Measurements from ENCODE around the gene CRABP2. TPM values are rescaled to one million over a fixed set of nuclear protein-coding genes. Genes with fewer than 3 reads are reported as not detected.

The CRABP2 gene
- total and polyA plus RNA-seq, 2 of the 13 experiments (the other 11 are each of a cell fraction or from before 2014, with no cell fraction given) = 0.40 to 0.60 TPM

- no peak for TF ChIP-seq STAT5B (CRISPR knock-in tag; IDR thresholded peaks at IDR 0.05)
- TF ChIP-seq, protein P1, sequence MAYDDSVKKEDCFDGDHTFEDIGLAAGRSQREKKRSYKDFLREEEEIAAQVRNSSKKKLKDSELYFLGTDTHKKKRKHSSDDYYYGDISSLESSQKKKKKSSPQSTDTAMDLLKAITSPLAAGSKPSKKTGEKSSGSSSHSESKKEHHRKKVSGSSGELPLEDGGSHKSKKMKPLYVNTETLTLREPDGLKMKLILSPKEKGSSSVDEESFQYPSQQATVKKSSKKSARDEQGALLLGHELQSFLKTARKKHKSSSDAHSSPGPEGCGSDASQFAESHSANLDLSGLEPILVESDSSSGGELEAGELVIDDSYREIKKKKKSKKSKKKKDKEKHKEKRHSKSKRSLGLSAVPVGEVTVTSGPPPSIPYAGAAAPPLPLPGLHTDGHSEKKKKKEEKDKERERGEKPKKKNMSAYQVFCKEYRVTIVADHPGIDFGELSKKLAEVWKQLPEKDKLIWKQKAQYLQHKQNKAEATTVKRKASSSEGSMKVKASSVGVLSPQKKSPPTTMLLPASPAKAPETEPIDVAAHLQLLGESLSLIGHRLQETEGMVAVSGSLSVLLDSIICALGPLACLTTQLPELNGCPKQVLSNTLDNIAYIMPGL (CRISPR knock-in tag; IDR thresholded peaks at IDR 0.05; ENCODE audit: borderline replicate concordance in 1 of 2, low read depth in 1 of 2) = 0 out of 4 replicates have a peak, but pooled peaks of 1 of the 2 experiments have one; percentile 7
- TF ChIP-seq, protein P2, sequence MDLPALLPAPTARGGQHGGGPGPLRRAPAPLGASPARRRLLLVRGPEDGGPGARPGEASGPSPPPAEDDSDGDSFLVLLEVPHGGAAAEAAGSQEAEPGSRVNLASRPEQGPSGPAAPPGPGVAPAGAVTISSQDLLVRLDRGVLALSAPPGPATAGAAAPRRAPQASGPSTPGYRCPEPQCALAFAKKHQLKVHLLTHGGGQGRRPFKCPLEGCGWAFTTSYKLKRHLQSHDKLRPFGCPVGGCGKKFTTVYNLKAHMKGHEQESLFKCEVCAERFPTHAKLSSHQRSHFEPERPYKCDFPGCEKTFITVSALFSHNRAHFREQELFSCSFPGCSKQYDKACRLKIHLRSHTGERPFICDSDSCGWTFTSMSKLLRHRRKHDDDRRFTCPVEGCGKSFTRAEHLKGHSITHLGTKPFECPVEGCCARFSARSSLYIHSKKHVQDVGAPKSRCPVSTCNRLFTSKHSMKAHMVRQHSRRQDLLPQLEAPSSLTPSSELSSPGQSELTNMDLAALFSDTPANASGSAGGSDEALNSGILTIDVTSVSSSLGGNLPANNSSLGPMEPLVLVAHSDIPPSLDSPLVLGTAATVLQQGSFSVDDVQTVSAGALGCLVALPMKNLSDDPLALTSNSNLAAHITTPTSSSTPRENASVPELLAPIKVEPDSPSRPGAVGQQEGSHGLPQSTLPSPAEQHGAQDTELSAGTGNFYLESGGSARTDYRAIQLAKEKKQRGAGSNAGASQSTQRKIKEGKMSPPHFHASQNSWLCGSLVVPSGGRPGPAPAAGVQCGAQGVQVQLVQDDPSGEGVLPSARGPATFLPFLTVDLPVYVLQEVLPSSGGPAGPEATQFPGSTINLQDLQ (CRISPR knock-in tag; IDR thresholded peaks at IDR 0.05) = no peak
- no peak for TF ChIP-seq NFATC3 (CRISPR knock-in tag; IDR thresholded peaks at IDR 0.05)
- TF ChIP-seq, protein P3, sequence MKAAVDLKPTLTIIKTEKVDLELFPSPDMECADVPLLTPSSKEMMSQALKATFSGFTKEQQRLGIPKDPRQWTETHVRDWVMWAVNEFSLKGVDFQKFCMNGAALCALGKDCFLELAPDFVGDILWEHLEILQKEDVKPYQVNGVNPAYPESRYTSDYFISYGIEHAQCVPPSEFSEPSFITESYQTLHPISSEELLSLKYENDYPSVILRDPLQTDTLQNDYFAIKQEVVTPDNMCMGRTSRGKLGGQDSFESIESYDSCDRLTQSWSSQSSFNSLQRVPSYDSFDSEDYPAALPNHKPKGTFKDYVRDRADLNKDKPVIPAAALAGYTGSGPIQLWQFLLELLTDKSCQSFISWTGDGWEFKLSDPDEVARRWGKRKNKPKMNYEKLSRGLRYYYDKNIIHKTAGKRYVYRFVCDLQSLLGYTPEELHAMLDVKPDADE (CRISPR knock-in tag; IDR thresholded peaks at IDR 0.05) = no peak
- TF ChIP-seq, protein P4, sequence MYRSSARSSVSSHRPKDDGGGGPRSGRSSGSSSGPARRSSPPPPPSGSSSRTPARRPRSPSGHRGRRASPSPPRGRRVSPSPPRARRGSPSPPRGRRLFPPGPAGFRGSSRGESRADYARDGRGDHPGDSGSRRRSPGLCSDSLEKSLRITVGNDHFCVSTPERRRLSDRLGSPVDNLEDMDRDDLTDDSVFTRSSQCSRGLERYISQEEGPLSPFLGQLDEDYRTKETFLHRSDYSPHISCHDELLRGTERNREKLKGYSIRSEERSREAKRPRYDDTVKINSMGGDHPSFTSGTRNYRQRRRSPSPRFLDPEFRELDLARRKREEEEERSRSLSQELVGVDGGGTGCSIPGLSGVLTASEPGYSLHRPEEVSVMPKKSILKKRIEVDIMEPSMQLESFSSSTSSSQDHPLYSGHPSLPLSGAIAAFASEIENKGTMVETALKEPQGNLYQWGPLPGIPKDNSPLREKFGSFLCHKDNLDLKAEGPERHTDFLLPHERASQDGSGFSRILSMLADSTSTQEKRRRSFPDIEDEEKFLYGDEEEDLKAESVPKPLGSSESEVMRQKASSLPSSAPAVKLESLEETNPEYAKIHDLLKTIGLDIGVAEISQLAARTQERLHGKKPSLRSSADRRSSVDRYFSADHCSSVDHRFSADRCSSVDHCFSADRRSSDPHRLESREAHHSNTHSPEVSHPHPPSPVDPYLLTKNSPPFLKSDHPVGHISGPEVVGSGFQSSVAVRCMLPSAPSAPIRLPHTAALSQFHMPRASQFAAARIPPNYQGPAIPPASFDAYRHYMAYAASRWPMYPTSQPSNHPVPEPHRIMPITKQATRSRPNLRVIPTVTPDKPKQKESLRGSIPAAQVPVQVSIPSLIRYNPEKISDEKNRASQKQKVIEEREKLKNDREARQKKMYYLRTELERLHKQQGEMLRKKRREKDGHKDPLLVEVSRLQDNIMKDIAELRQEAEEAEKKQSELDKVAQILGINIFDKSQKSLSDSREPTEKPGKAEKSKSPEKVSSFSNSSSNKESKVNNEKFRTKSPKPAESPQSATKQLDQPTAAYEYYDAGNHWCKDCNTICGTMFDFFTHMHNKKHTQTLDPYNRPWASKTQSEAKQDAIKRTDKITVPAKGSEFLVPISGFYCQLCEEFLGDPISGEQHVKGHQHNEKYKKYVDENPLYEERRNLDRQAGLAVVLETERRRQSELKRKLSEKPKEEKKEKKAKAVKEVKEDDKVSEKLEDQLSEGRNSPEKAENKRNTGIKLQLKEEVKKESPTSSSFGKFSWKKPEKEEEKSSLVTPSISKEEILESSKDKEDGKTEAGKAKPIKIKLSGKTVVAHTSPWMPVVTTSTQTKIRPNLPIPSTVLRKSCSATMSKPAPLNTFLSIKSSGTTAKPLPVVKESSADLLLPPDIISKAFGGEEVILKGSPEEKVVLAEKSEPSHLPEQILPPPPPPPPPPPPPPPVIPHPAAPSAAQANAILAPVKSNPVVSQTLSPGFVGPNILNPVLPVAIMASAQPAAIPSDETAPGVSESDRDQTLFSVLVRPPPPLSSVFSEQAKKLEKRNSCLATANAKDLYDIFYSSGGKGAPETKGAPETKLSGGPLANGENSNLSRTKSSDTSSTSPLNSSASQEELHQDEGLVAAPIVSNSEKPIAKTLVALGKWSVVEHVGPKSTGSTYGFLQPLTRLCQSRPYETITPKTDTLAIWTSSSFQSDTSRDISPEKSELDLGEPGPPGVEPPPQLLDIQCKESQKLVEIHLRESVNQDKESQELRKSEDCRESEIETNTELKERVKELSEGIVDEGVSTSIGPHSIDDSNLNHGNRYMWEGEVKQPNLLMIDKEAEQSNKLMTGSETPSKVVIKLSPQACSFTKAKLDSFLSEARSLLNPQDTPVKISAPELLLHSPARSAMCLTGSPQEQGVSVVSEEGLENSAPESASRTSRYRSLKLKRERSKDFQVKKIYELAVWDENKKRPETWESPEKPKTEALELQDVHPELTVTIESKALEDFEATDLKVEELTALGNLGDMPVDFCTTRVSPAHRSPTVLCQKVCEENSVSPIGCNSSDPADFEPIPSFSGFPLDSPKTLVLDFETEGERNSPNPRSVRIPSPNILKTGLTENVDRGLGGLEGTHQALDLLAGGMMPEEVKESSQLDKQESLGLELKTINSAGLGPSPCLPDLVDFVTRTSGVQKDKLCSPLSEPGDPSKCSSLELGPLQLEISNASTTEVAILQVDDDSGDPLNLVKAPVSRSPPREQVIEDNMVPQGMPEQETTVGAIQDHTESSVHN (CRISPR knock-in tag; IDR thresholded peaks at IDR 0.05) = no peak
- no peak for TF ChIP-seq NFKB2 (CRISPR knock-in tag; IDR thresholded peaks at IDR 0.05; ENCODE audit: borderline replicate concordance)
- no peak for TF ChIP-seq PBX2 (CRISPR knock-in tag; IDR thresholded peaks at IDR 0.05)
- no peak for TF ChIP-seq PHB2 (IDR thresholded peaks at IDR 0.05; ENCODE audit: partially characterized antibody)
- no peak for TF ChIP-seq GPN1 (CRISPR knock-in tag; IDR thresholded peaks at IDR 0.05; ENCODE audit: borderline replicate concordance)
- TF ChIP-seq ZNF431 (CRISPR knock-in tag; IDR thresholded peaks at IDR 0.05; ENCODE audit: borderline replicate concordance, low read depth) = no peak; the same call in 1 of the 2 replicates
- no peak for TF ChIP-seq NFIB (CRISPR knock-in tag; IDR thresholded peaks at IDR 0.05; ENCODE audit: borderline replicate concordance)
Observed at GRCh38 chr1:156746728-156747631, 41.6 kb upstream of the CRABP2 start (continued).
